HG03095 (cell line): ENCODE results near the gene MS4A10.
"Not testable (repeated sequence)": the region's sequence is repeated elsewhere in the genome, so short reads cannot be mapped to it uniquely, and the experiment has no call there.

Experiments used
- ATAC-seq: cut with Tn5 transposase; IDR thresholded peaks from one replicate; pipeline ENCODE4 v1.9.1; 2021; ENCODE audit warnings: moderate library complexity; ENCODE audit not compliant: unreplicated experiment

Gene MS4A10

DNA sequence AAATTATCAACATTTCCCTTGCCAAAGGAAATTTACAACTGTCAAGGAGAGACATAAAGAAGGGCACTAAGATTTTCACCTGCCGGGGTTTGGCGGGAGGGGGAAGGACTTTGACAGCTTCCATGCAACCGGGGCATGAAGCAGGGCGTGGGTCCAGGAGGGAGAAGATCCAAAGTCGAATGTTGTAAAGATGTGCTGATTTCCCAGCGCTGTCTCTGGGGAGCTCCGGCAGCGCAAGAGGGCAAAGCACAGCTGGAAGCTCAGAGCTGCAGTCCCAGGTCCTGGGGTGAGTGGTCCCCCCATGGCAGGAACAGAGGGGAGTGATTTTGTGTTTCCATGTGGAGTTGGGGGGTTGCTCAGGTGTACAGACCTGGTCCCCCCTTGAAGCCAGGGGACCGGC lies at the start of gene MS4A10:
Gene MS4A10 (plus strand): TSS at position 198 of the 400 bp plus-strand sequence. CDS start 5,003 bp downstream, outside the sequence.
- ATAC-seq, result no peak

DNA sequence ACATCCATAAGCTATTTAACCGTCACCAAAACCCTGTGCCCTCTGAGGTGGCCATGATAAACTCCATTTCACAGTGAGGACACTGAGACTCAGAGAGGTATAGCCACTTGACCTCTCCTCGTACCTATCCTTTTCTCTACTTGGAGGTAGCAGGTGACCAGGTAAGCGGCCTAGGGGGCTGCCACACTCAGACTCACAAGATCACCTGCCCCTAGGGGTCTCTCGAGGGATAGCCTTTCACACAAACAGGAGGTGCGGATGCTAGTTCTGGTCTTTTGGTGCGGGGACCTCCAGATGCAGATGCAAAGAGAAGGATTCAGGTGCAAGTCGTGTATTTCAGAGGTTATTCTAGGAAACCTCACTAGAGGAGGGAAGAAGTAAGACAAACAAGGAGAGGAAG lies 46.0 kb upstream of the MS4A10 start:
- no peak for ATAC-seq

DNA sequence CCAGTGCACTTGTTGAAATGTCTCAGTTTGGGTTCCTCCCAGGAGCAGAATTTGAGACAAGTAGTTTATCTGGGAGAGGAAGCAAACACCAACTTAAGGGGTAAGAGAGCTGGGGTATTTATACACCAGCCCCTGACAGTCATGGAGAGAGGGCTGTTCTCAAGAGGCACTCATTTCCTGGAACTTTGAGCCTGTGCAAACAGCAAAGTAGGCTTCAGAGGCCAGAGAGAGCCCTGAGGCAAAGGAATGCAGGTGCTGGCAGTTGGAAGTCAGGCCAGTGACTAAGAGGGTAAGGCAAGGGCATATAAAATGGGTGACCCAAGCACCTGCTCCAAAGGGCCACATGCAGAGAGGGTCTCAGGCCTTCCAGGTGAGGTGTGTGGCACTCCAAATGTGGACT lies 44.6 kb upstream of the MS4A10 start:
- no peak for ATAC-seq

DNA sequence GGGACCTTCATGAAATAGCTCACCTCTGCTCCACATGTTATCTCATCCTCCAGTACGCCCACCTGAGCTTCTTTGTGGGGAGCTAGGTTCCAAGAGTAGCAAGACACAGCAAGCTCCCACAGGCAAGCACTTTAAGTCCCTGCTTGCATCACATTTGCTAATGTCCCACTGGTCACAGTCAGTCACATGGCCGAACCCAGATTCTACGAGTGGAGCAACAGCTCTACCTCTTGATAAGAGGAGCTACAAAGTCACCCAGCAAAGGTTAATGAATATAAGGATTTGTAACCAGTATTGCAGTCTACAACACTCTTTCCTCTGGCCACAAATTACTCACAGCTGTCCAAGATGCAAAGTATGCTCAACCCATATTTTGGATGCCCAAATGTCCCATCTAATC lies 43.7 kb upstream of the MS4A10 start:
- ATAC-seq, result no peak

DNA sequence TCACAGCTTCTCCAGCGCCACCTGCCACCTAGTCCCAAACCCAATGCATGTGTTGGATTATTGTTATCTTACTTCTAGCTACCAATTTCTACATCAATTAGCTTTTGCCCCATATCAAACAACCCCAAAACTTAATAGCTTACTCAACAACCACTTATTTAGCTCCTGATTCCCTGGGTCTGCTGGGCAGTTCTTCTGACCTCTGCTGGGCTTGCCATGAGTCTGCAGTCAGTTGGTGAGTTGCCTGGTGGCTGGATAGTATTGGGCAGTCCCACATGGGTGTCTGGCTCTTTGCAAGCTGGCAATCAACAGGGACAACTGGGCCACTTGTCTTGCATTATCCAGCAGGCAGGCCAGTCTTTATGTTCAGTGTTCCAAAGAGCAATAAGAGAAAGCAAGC lies 42.1 kb upstream of the MS4A10 start:
- ATAC-seq, result no peak

DNA sequence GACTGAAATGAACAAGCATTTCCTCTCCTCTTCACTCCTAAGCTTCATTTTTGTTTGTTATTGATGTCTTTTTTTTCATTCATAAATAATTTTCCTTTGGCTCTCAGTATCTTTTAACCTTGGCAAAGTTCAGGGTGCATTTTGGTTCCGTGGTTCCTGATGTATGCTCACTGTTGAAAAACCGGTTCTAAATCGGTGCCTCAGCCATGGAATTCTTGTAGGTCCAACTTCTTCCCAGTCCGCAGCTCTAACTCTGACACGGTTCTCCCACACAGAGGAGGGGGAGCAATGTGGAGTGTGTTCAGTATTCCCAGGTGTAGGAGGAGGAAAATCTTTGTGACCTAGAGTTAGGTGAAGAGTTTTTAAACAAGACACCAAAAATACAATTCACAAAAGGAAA lies 41.0 kb upstream of the MS4A10 start:
- ATAC-seq, result no peak

DNA sequence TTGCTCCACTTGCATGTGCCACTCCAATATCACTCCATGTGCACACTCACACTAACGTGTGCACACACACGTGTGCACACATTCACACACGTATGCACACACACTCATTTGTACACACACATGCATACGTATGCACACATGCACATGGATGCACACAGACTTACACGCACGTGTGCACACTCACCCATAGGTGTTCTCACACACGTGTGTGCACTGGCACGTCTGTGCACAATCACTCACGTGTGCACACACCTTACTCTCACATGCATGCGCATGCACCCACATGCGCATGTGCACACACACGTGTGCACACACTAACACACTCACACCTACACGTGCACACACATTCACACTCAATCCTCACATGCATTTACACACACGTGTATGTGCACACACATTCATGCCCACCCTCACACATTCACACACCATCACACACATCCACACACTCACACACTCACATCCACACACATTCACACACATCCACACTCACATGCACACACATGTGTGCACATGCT lies 37.7 kb upstream of the MS4A10 start:
- no peak for ATAC-seq

DNA sequence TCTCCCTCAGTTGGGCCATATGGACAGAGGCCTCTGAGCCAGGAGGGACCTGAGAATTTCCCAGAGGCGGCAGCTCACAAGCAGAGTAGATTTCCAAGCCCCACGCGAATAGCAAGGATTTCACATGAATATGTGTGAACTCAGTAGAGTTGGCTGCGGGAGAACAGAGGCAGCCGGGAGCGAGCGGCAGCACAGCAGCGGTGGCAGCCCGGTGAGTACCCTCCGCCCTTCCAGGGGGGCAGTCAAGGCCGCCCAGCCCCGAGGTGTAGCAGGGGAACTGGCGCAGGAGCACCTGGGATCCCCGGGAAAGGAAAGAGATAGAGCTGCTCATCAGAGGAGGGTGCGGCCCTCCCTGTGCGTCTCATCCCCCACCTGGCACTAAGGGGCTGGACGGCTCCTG lies 36.9 kb upstream of the MS4A10 start:
- ATAC-seq, result no peak

DNA sequence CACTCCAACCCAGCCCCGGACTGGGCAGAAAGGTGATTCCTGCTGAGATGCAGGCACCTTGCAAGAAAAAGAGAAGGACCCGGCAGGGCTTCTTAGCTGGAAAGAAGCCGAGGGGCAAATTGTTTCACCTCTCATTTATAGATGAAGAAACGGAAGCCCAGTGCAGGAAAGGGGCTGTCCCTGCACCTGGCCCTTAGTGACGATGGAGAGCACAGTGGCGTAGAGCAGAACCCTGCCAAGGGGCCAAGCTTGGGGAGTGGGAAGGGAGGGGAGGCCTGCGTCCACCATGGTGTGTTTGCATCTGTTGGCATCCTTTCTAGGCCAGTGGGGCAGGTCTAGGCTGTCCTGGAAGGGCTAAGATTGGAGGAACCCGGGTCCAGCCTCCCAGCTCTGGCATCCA lies 36.3 kb upstream of the MS4A10 start:
- no peak for ATAC-seq

DNA sequence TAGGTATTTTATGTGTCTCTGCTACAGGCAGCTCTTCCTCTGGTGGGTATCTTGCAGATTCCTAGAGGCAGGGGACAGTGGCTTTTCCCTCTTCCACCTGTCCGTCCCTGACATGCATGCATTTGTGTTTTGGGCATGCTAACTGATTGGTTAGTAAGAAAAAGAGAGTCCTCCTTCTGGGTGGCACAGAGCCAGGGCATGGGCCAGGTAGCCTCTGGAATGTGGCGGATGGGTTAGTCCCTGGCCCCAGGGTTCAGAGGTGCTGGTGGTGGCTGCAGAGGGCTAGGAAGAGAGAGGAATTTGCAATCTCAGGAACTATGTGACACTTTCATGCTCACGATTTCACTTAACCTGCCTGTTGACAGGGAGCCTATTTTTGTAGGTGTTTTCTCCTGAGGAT lies 34.2 kb upstream of the MS4A10 start:
- ATAC-seq, result no peak

DNA sequence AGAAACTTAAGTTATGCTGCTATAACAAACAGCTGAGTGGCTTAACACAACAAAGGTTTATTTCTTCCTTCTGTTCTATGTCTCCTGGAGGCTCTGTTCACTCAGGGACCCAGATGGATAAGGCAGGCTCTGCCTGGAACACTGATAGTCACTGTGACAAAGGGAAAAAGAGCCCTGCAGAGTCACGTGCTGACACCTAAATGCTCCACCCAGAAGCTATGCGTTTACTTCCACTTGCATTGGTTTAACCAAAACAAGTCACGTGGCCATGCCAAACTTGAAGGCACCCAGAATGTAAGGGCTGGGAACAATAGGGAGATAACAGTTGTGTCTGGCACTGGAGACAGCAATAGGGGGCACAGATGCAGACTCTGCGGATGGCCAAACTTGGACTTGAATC lies 31.8 kb upstream of the MS4A10 start:
- no peak for ATAC-seq

DNA sequence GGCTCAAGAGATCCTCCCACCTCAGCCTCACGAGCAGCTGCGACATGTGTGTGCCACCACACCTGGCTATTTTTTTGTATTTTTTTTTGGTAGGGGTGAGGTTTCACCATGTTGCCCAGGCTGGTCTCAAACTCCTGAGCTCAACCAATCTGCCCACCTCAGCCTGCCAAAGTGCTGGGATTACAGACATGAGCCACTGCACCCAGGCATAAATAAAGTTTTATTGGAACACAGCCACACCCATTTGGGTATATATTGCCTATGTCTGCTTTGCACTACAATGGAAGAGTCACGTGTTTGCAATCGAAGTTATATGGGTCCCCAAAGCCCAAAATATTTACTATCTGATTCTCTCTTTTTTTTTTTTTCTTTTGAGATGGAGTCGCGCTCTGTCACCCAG lies 30.2 kb upstream of the MS4A10 start:
- no peak for ATAC-seq

DNA sequence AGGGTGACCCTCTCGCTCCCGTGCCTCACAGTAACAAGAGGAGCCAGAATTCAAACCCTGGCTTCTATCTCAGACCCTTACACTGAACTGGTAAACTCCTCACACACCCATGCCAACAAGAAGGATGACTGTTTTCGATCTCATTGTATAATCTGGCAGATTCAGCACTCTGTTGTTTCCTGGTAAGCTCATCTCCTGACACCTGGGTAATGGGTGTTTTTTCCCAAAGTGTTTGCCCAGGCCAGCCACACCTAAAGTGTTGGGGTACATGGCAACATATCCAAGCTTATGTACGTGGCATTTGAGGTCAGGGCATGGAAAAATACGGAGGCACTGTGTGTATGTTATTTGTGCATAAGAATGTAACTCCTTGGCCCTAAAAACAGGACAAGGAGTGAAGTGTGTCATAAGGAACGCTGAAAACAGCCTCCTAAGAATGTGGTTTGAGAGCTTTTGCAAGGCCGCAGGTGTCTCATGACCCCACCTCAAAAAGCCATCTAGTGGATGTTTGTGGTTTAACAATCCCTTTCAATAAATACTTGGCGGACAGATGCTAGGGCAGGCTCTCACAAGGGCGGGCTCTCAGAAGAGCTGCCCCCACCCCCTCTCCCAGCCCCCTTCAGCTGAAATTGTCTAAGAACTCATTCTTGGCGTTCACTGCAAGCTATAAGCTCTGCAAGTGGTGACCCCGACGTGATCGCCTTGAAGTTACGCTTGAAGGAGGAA lies 28.7 kb upstream of the MS4A10 start, which contains the start of gene MS4A15:
Gene MS4A15 (plus strand): TSS at position 561 of the 726 bp plus-strand sequence. CDS start 6,867 bp downstream, outside the sequence.
- ATAC-seq, result no peak

DNA sequence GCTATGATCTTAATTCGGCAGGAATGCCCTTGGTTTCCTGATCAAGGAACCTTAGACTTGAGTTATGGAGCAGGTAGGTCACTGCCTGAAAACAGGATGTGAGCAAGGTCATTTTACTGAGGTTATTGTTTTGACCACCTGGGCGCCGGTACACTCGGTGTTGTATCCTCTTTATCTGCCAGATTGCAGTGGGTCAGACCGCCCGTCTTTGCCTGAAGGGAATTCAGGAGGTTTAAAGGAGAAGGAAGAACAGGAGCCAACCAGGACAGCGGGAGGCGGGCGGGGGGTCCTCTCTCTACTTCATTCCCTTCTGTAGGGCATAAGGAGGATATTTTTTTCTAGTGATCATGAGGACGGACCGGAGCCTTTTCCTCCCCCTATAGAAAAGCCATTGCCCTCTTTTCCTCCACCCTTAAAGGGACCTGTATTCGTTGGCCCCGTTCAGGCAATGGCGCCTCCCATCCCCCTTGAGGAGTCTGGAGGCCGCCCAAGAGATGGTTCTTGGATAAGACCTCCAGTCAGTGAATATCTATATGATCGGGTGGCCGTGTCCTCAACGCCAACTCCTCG lies 27.8 kb upstream of the MS4A10 start:
- no peak for ATAC-seq

DNA sequence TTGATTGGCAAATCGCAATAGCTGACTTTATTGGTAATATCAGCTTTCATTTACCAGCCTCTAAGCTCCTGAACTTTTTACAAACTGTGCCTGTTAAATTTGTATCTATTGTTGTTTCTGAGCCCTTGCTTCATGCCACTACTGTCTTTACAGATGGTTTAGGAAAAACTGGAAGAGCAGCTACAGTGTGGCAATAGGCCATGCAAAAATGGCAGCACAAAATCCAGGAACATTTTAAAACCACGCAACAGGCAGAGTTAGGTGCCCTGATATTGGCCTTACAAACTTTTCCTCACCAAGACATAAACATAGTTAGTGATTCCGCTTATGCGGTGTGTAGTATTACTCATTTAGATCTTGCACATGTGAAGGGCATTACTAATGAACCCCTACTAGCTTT lies 26.5 kb upstream of the MS4A10 start:
- not testable (repeated sequence) for ATAC-seq

DNA sequence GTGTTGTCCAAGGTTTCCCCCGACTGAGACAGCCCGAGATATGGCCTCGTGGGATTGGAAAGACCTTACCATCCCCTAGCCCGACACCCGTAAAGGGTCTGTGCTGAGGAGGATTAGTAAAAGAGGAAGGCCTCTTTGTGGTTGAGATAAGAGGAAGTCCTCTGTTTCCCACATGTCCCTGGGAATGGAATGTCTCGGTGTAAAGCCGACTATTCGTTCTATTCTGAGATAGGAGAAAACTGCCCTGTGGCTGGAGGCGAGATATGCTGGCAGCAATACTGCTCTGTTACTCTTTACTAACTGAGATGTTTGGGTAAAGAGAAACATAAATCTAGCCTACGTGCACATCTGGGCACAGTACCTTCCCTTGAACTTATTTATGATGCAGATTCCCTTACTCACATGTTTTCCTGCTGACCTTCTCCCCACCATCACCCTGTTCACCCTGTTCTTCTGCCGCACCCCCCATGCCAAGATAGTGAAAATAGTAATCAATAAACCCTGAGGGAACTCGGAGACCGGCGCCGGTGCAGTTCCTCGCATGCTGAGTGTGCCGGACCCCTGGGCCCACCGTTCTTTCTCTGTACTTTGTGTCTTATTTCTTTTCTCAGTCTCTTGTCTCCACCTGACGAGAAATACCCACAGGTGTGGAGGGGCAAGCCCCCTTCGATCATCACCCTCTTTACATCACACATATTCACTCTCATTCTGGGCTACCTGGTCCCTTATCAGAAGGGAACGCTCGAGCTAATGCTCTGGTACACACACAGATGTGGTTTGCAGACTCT lies 25.5 kb upstream of the MS4A10 start:
- not testable (repeated sequence) for ATAC-seq

DNA sequence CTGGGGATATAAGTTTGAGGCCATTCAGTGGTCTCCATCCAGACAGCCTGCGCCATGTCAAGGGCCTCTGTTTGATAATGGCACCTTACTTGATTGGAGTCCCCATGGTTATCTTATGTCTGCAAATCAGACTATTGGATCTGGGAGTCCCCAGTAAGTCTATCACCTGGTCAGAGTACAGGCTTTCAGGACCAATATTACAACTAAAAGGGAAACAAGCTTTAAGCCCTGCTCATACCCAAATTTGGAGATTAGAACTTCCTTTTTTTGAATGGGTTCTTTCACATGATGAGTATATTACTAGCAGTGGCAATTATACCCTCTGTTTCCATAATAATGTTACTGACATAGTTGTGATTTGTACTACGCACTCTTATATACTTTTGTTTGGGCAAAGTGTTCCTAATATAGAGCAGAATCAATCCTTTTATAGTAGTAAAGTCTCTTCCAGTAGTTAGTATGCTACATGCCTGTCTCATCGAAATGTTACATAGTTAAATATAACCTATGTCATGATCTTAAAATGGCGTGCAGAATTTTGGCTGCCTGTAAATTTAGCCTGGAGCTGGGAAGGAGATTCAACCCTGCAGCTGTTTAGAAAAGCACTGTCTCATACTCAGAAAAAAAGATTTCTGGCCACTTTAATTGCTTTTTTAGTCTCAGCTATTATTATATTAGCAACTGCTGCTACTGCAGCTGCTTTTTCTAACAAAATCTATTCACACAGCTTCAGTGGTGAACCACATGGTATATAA lies 23.5 kb upstream of the MS4A10 start:
- ATAC-seq, result no peak

DNA sequence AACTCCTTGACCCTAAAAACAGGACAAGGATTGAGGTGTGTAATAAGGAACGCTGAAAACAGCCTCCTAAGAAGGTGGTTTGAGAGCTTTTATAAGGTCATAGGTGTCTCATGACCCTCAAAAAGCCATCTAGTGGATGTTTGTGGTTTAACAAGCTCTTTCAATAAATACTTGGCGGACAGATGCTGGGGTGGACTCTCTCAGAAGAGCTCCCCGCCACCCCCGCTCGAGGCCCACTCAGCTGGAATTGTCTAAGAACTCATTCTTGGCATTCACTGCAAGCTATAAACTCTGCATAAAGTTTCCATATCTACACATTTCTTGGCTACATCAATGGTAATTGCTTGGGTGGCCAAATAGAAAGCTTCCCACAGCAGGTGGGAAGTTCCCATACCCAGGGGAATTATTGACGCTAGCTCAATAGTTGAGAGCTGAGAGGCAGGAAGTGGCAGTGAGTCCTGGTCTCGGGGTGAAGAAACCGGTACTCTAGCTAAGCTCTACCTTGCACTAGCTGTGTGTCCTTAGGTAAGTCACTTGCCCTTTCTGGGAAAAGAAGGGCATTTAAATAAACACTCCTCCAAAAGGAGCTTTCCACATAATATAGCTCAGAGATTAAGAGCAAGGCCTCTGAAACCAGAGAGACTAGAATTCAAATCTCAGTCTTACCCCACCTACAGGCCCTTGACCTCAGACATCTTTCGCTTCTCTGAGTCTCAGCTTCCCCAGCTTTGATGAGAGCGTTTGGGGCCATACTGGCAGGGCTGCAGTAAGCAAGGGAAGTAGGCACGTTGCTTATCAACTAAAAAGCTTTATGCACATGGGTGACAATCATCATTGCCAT lies 22.1 kb upstream of the MS4A10 start:
- ATAC-seq, result peak; percentile 57

DNA sequence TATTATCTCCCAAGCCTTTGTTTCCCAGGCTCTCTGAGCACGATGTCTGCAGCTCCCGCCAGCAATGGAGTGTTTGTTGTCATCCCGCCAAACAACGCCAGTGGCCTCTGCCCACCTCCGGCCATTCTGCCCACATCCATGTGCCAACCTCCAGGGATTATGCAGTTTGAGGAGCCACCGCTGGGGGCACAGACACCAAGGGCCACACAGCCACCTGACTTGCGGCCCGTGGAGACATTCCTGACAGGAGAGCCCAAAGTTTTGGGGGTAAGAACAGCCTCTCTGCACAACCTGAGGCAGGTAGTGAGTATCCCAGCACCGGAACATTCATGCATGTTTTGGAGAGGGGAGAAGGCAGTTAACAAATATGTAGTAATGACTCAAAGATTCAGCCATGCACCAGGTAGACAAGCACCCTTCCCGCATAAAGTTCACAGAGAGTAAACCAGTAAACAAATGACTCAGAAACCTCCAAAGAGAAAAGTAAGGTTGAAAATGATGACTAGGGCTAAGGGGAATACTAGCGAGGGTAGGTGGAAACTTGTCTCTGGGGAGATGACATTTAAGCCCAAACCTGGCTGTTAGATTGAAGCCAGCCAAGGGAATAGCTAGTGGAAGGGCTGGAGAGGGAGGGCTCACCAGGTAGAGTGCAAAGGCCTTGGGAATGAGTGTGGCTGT lies 21.3 kb upstream of the MS4A10 start:
- no peak for ATAC-seq

DNA sequence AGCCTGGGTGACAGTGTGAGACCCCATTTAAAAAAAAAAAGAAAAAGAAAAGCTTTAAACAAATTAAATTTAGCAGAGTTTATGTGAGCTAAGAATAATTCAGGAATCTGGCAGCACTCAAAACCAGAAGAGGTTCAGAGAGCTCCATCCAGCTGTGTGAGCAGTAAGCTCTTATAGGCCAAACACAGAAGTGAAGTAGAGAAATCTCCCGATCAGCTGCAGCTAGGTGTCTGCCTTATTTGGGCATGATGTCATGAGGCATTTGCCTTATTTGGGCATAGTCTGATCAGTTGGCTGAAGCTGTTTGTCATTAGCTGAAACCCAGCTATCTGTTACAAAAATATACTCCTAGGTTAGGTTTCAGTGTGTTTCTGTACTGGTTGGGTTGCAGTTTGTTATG lies 20.3 kb upstream of the MS4A10 start:
- peak; percentile 36 for ATAC-seq
